HG03521 (cell line): Measurements from ENCODE around the gene FTO.

ENCODE experiments used
- ATAC-seq: cut with Tn5 transposase; IDR thresholded peaks from one replicate; pipeline ENCODE4 v1.9.1; 2021; ENCODE audit warnings: mild to moderate bottlenecking, moderate library complexity; ENCODE audit not compliant: unreplicated experiment

Gene FTO

DNA sequence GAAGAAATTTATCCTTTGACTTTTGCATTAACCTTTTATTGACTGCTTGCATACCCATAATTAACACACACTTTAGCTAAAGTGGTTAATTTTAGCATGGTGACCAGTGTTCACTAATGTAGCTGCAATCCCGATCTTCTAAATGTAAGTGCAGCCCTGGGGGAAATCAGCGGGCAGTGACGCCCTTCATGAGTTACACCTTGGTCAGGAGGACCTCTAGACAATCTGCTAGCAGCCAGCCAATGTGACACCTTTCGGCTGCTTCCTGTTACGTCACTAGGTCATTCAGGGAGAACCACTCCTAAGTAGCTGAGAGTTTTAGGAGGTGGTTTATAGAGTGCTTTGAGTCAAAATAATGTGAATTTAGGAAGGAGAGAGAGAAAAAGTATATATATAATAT, 402.1 kb downstream of the FTO start:
- no peak for ATAC-seq

DNA sequence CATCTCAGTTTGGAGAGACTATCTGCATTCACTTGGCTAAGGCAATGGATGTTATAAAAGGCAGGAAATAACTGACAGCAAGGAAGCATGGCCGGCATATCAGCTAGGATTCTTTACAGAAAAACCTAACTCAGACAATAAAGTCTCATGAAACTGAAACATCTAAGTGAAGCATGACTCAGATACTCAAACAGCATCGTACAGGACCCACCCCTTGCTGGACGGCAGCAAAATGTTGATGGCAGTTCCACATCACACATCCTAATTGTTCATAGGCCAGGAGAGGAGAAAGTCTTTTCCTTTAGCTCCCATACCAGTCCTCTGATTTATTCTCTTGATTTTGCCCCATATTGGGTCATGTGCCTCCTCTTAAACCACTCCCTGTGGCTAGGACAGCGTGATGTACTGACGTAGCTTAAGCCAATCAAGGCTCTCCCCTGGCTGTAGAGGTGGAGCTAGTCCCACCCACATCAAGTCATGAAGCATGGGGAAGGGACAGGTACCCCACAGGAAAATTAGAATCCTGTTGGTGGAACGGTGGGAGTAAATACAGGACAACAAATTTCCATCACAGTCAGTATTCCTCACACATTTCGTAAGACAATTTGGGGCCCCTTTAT, 403.7 kb downstream of the FTO start:
- no peak for ATAC-seq

DNA sequence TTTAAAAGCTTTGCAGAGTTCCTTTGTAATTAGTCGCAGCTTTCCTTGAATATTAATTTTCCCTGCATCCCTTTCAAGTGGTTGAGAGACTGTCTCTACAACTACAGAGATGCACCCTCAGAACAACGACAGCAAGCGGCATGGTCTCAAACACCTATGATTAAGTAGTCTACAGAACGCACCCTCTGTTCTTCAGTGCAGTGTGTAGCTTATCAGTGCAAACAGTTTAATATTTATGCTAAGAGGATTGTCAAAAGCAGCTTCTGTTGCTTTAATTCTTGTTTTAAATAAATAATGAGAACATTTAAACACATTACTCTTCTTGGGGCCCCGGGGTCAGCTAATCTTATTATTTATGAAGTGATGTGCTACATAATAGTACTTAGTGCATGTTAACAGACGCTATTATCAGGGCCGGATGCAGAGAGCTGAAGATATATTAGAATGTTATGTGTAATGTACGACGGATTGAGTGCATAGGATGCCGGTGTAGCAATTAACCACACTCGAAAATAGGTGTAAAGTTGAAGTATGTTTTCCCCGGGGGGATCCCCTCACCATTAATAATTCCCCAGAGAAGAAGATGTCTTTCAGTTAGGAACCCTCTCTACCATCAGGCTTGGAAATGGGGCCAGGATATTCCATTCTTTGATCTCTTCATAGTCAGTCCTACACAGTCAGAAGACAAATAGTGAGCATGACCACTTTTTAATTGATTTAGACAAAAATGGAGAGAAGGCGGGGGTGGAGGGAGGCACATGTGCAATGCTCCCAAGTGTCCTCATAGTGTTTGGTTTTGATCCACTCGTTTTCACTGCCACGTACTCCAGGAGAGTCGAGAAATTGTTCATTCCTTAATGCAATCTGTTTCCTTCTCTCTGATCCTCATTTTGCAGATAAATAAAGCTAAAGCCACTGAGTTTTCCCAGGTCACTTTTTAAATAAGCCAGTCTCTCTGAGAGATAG, 406.3 kb downstream of the FTO start:
- no peak for ATAC-seq

DNA sequence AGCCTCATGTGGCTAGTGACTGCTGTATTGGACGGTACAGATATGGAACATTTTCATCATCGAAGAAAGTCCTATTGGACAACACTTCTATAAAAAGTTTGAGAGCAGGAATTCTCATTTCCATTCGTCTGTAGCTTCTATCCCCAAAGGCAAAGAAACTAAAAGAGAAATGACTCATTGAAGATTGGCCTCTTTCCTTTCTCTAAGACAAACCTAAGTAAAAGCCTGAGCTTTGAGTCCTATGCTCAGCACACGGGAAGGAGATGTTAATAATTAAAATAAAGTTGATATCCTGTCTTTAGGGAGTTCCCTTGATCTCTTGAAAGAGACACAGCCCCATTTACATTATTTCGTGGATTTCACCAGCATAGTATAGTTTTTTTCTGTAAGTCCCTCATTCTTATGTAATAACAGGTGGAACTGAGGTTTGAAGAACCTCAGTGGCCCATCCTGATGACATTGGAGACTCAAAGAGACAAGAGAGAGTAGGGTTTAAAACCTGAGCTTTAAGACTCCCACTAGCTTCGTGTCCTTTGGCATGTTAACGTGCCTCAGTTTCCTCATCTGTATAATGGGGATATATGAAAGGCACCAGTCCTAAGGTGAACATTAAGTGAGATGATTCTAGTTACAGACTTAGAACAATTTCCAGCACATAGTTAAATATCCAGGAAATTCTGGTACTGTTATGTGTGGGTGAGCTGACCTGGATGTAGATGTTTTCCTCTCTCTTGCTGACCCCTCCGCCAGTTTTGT, 408.7 kb downstream of the FTO start:
- no peak for ATAC-seq

DNA sequence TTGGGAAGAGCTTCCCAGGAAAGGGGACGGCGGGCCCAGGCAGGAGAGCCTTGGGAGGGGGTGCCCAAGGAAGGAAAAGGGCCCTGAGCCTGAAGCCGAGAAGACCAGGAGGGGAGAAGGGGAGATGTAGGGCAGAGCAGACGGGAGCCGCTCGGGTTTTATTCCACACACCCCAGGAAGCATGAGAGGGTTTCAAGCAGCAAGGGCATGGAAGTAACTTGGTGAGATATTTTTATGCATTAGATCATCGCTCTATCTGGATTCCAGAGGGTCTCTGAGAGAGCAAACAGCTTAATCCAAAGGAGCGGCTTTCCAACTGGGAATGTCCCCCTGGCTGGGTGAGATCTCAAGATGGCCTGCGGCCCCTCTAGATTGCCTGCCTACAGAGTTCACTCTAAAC, 411.6 kb downstream of the FTO start:
- ATAC-seq: no peak

DNA sequence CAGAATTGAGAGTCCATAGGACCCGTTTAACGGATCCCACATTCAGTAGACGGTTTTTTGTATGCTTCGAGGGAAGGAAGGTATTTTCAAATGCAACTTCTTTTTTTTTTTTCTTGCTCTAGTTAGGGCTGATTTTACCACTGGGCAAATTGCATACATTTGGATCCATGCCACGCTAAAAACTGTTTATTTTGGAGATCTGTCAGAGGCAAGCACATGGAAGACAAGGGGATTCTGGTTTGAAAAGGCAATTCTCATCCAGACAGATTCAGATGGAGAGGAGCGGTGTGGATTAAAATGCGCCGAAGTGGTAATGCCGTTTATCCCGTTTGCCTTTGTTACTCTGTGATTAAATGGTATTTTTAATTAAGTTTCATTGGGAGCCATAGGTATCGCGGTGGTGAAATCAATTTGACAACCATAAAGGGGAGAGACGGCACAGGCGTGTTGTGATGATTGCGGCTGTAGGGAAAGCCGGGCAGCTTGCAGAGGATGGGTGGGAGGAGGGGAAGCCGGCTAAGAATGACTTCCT, 412.2 kb downstream of the FTO start:
- ATAC-seq: no peak

DNA sequence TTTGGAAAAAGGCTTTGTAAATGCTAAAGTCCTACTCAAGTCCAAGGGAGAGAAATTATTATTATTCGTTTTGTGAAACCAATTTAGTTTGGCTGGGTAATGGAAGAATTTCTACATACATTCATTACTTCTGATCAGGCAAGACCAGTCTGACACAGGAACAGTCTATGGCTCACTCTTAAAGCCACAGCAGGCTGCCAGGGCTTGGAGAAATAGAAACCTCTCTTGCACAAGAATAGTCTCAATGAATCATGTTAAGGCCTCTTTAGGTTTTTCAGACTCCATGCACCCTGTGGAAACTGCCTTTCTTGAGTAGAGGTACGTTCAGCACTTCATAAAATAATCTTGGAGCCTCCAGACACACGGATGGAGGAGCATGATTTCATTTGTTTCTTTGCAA, 414.9 kb downstream of the FTO start:
- no peak for ATAC-seq

DNA sequence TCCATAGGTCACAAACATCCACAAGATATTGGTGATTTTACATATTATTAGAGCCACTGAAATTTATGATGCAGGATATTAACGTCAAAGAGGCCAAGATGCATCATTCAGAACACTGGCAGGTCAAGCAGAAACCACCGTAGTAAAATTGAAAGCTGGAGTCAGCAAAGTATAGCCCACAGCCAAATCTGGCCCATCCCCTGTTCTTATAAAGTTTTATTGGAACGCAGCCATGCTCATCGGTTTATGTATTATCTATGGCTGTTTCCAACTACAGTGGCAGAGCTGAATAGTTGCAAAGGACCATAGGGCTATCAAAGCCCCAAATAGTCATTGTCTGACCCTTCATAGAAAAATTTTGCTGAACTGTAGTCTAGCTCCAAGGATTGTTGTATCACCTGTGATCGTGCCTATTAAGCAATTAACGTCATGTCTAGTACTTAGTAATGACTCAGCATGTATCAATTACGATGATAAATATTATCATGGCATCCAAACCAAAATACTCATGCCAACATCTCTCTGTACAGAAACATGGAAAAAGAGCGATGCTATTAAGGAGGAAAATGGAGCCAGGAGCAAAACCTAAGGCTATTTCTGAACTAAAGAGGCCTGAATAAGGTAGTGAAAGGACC, 417.0 kb downstream of the FTO start:
- no peak for ATAC-seq

DNA sequence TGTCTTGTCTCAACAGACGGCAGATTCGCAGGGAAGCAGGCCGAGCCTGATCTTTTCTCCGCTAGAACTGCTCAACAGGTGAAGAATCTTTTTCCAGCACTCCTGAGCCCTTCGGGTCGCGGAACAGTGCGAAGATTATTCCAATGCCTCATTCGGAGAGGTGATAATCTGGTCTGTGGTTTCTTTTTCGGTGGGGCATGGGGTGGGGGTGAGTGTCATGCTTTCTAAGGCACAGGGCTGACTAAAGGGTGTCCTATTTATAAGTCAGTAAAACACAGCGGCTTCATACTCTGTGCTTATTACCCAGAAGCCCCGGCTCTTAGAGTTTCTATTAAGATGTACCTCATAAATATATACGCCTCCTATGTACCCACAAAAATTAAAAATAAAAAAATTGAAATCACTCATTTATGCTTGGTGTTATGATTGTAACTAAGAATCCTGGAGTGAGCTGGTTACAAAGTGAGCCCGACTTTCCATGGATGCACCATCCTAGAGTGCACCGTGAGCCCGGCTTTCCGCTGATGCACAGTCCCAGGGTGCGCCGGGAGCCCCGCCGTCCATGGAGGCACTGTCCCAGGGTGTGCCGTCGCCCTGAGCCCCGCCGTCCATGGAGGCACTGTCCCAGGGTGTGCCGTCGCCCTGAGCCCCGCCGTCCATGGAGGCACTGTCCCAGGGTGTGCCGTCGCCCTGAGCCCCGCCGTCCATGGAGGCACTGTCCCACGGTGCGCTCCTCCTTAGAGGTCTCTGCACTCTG, 417.8 kb downstream of the FTO start:
- ATAC-seq: no peak

DNA sequence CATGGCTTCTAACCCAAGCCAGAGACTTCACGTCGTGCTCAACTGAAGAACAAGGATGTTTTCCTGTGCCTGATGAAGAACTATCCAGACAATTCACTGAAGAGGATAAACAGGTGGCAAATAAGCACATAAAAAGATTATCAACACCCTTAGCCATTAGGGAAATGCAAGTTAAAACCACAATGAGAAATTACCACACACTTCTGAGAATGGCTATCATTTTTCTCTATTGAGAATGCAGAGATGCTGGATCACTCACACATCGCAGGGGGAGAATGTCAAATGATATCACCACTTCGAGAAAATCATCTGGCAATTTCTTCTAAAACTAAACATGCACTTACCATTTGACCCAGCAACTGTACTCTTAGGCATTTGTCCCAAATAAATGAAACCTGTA, 419.8 kb downstream of the FTO start:
- ATAC-seq: no peak

DNA sequence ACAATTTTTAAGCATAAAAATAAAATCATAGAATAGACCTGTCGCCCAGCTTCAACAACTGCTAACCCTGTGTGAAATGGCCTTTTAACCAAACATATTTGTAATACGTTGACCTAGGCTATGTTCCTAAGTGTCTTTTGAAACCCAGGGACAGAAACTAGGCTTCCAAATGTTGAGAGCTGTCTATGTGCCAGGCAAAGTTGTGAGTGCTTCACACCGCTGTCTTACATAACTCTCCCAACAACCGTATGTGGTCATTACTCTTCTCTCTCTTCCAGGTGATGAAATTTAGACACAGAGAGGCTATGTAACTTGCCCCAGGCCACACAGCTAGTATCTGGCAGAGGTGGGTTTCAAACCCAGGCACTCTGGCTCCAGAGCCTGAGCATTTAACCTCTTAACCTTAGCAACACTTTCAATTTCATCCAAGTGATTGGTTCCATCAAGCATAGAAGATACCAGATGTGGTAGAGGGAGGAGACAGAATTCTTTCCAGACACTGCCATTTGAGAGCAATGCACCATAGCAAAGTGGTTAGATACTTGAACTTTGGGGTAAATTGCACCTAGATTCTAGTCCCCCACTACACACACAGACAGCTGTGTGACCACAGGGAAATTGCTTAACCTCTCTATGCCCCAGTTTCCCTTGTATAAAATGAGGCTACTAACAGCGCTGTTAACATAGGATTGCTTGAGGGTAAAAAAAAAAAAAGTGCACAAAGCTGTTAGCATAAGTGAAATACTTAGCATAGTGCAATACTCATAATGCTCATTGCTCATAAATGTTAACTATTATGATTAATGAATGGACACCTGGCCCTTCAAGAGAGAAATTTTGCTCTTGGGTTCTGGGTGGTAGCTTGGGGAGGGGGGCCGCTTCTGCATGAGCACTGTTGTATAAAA, 422.0 kb downstream of the FTO start:
- no peak for ATAC-seq

DNA sequence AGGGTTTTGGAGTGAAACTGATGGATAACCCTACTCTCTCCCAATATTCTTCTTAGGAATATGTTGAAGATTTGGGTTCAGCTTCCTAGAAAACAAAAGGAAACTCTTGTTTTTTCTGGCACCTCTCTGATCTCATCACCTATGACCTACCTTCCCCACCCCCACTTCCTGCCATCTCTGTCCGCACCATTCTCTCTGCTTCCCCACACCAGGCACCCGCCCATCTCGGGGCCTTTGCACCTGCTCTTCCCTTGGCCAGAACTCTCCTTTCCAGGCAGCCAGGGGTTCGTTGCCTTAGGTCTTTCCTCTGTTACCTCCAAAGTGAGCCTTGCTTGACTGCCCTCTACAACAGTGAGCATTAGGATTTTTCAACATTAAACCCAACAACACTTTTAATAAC, 423.0 kb downstream of the FTO start:
- no peak for ATAC-seq

DNA sequence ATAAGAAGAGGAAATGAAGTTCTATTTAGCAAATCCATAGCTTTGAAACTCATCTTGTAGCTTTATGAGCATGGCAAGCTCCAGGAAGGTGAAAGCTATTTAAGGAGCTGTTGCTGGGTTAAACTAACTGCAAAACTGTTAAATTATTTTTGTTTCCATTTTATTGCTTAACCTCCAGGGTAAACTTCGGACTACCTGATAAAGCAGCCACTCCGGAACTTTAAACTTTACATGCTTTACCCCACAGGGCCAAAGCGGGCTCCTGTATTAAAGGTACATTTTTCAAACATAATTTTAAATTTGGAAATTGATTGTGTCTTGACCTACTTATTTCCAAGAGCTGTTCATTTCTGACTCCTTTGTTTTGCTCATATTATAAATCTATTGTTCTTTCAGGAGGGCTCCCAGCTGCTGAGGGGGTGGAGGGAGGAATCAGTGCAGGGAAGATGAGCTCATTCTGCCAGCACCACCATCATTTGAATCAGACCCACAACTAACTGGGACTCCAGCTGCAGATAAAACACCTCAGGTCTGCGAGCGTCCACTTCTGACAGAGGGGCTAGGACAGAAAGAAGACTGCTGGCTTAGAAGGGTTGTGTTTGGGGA, 424.8 kb downstream of the FTO start:
- ATAC-seq: no peak

DNA sequence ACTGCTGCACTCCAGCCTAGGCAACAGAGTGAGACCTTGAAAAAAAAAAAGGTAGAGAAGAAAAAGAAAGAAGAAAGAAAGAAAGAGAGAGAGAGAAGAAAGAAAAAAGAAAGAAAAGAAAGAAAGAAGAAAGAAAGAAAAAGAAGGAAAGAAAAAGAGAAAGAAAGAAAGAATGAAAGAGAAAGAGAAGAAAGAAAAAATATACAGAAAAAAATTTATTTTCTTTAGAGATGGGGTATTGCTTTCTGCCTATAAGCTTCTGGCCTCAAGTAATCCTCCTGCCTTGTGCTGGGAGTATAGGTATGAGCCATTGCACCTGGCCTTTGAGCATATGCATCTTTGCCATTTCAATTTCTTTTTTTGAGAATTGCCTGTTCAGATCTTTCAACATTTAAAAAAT, 425.9 kb downstream of the FTO start:
- no peak for ATAC-seq

DNA sequence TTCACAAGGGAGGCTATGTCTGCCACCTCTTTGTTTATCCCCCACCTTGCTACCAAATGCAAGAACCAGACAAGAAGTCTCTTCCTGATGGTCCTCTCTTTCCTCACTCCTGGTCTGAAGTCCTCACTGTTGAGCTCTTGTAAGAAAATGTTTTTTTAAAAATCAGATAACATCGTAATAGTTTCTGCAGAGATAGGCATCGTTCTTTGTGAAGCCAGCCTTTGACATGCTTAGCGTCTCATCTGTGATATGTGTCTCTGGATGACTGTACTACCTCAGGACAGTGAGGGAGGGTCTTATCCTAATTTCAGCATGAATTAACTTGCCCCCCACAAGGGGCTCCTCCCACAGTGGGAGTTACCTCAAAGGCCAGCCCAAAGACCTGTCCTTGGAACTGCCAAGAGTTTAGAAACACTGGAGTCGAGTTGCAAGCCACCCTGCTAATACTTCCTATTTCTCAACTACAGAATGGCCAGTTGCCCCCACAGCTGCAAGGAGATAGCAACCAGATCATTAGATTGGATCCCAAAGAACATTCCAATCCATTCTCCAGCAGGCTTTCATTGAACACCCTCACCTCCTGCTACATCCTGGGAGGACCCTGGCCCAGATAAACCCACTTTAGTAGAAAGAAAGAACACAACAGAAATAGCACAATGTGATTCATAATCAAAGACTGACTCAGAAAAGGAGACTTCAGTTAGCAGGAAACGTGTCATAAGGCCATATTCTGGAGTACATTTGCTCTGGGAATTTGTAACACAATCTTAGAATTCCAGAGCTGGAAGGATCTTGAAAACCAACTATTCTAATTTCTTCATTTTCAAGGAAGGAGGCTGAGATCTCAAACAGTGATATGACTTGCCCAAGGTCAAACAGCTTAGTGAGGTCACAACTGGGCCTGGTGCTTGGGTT, 431.7 kb downstream of the FTO start:
- no peak for ATAC-seq

DNA sequence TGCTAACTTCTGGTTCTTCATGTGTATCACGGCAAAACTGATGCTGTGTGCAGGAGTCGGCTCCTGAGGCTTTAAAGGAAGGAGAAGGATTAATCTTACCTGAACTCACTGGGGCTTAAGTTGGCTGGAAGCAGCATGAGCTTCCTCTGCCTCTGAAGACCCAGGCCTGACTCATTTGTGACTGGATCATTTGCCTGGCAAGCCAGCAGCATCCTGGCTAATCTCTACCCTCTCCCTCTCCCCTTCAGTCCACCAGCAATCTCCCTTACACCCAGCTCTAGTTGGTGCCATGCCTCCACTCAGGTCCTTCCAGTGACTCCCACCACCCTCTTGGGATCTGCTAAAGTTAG, 432.3 kb downstream of the FTO start:
- ATAC-seq: no peak

DNA sequence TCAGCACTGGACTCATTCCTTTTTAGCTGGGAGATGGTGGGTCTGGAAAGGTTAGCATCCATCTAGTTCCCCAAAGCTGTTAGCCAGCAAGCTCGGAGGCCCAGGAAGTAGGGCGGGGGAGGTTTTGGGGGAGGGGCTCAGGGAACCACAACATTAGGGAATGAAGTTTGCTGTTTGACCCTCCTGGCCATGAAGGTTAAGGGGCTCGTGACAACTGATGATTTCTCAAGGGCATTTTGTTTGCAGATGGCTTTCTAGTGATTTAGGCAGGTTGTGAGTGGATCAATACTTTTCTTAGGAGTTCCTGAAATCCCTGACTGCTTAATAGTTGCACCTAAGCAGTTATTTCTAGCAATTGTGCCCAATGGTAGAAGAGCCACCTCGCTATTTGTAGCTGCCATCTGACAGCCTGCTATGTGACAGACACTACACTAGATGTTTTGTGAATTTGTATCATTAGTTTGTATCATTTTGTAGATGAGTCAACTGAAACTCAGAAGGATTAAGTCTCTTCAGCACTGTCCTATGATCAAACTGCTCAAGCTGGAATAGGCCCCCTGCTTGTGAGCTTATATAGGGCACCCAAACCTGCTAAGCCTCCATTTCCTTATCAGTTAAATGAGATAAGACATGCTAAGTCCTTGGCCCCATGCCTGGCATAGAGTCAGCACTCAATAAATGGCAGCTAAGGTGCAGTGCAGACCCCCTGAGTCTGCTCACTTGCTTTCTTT, 436.3 kb downstream of the FTO start:
- ATAC-seq: no peak
